Measurements from ENCODE around the gene UTS2.

Gene UTS2

GRCh38 chr1:7810395-7810794, 42.5 kb downstream of the UTS2 start:
- no peak for DNase-seq (ENCODE audit: low spot score)

GRCh38 chr1:7809742-7810141, 43.1 kb downstream of the UTS2 start:
- DNase-seq (ENCODE audit: low spot score): no peak

- DNase-seq (ENCODE audit: low spot score): peak; percentile 25
Measured at GRCh38 chr1:7808253-7808844, 44.5 kb downstream of the UTS2 start.

GRCh38 chr1:7805460-7805859, 47.4 kb downstream of the UTS2 start:
- no peak for DNase-seq (ENCODE audit: low spot score)

All from pons (tissue), 1 donor.